ENCODE data around the gene FAM53A. TPM values are rescaled to one million over a fixed set of nuclear protein-coding genes. Genes with fewer than 3 reads are reported as not detected.

The FAM53A gene
- total and polyA plus RNA-seq, 2 donors (not counting 1 experiment from before 2014, with no cell fraction given) = 0.65 to 0.99 TPM

DNA sequence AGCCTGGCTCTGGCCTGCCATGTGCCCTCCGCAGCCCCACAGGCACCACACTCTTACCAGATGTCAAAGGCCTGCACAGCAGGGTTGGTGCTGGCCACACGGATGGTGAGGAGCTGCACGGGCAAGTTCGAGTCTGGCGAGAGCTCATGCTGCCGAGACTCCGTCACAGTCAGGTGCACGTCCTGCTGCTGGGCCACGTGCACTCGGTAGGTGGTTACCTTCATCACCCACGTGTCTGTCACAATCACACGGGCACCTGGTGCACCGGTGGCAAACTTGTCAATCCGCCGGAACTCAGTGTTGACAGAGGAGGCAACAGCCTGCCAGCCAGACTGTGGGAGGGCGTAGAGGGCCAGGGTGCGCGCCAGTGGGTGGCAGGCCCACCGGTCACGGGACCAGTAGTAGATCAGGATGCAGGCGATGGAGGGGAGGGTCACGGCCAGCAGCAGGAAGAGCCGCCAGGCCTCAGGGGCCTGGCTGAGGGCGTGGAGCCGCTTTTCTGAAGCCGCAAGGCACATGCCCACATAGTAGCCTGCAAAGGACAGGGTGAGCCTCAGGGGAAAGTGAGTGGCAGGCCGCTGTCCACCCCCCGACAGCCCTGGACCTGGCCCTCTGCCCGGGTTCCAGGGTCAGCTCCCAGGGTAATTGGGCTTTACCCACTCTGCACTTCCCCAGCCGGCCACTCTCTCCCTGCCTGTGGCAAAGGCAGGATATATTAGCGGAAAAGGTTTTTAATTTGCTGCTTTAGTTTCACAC, 34.2 kb upstream of the FAM53A start:
- Histone ChIP-seq H3K79me2 (ENCODE audit: control insufficient read depth, insufficient read depth, low read length) (peaks cover 54% of the 10 kb centered on the region), H3K4me1 (ENCODE audit: control insufficient read depth, extremely low read depth, insufficient read depth, low read length) (peaks cover 16% of the 10 kb centered on the region), H3K4me3 (replicated peaks in 1 of 4; ENCODE audit: control extremely low read depth in 1 of 4, insufficient read depth in 1 of 4, low read depth in 3 of 4, low read length in 4 of 4) (no peak overlapping the region), H4K20me1 (ENCODE audit: control insufficient read depth, extremely low read depth, insufficient read depth, low read length) (no peaks in the 10 kb centered on the region), H3K27ac (ENCODE audit: insufficient read depth, low read length) (no peak overlapping the region), H3K4me2 (ENCODE audit: extremely low read depth, insufficient read depth, low read length) (no peak overlapping the region), H3K27me3 (ENCODE audit: control insufficient read depth, insufficient read depth, low read length) (no peaks in the 10 kb centered on the region), H3K9me3 (ENCODE audit: control insufficient read depth, insufficient read depth, low read depth, low read length) (no peaks in the 10 kb centered on the region), H3K36me3 (ENCODE audit: control insufficient read depth, insufficient read depth, low read length) (peaks cover 14% of the 10 kb centered on the region), H3K9ac (ENCODE audit: insufficient read depth, low read length) (no peak overlapping the region), H2AFZ (ENCODE audit: low read length) (no peak overlapping the region)
- no peak for DNase-seq (ENCODE audit: low read depth in 2 of 2)
- TF ChIP-seq, protein P1, sequence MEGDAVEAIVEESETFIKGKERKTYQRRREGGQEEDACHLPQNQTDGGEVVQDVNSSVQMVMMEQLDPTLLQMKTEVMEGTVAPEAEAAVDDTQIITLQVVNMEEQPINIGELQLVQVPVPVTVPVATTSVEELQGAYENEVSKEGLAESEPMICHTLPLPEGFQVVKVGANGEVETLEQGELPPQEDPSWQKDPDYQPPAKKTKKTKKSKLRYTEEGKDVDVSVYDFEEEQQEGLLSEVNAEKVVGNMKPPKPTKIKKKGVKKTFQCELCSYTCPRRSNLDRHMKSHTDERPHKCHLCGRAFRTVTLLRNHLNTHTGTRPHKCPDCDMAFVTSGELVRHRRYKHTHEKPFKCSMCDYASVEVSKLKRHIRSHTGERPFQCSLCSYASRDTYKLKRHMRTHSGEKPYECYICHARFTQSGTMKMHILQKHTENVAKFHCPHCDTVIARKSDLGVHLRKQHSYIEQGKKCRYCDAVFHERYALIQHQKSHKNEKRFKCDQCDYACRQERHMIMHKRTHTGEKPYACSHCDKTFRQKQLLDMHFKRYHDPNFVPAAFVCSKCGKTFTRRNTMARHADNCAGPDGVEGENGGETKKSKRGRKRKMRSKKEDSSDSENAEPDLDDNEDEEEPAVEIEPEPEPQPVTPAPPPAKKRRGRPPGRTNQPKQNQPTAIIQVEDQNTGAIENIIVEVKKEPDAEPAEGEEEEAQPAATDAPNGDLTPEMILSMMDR (conservative IDR thresholded peaks at IDR 0.05 in 1 of 2, IDR thresholded peaks at IDR 0.05 in 1 of 2; ENCODE audit: low read depth in 1 of 2, low read length in 2 of 2) = no peak
- no peak for TF ChIP-seq EZH2 (IDR thresholded peaks at IDR 0.05; ENCODE audit: low read length, missing control alignments)

DNA sequence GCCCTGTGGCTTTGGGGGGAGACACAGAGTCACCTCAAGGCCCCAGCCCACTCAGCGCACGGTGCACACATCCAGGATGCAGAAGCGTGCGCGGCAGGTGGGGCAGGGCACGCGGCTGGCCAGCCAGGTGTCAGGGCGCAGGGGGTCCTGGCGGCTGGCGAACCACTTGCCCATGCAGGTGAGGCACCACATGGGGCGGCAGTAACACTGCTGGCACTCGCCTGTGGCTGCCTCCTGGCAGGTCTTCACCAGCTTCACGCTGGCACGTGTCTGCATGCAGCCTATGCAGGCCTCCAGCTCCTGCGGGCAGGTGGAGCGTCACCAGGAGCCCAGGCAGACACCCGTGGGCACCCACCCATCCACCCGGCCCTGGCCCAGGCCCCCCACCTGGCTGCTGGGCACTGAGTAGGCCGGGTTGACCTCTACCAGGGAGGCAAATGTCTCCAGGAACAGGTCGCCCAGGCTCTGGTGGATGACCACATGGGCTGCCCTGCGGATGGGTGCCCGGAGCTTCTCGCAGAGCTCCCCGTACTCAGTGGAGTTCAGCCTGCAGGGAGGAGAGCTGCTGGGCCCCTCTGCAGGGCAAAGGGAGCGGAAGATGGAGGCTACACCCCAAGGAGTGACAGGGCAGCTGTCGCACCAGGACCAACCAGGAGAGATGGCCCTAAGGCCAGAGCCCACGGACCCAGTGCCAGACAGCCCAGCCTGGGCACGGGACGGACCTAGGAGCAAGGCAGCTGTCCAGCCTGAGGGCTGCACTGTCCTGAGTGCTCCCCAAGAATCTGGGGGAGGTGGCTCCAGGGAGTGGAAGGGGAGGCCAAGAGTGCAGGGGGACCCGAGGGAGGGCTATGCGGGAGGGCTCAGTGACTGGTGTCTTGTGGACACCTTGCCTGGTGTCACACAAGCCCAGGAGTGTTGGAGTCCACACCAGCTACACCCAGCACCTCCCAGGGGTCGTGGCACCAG, 33.3 kb upstream of the FAM53A start:
- no peaks in the 10 kb centered on the region for H3K9me3 ChIP-seq (ENCODE audit: control insufficient read depth, insufficient read depth, low read depth, low read length)
- TF ChIP-seq, protein P1 (conservative IDR thresholded peaks at IDR 0.05 in 1 of 2, IDR thresholded peaks at IDR 0.05 in 1 of 2; ENCODE audit: low read depth in 1 of 2, low read length in 2 of 2) = no peak
- TF ChIP-seq EZH2 (IDR thresholded peaks at IDR 0.05; ENCODE audit: low read length, missing control alignments) = no peak
- H3K4me2 ChIP-seq (ENCODE audit: extremely low read depth, insufficient read depth, low read length) = no peak overlapping the region
- peaks cover 50% of the 10 kb centered on the region for H3K79me2 ChIP-seq (ENCODE audit: control insufficient read depth, insufficient read depth, low read length)
- H3K4me3 ChIP-seq (replicated peaks in 1 of 4; ENCODE audit: control extremely low read depth in 1 of 4, insufficient read depth in 1 of 4, low read depth in 3 of 4, low read length in 4 of 4) = no peak overlapping the region
- H3K9ac ChIP-seq (ENCODE audit: insufficient read depth, low read length) = no peak overlapping the region
- no peaks in the 10 kb centered on the region for H4K20me1 ChIP-seq (ENCODE audit: control insufficient read depth, extremely low read depth, insufficient read depth, low read length)
- peaks cover 13% of the 10 kb centered on the region for H3K4me1 ChIP-seq (ENCODE audit: control insufficient read depth, extremely low read depth, insufficient read depth, low read length)
- no peak overlapping the region for H2AFZ ChIP-seq (ENCODE audit: low read length)
- no peak for DNase-seq (ENCODE audit: low read depth in 2 of 2)
- H3K27ac ChIP-seq (ENCODE audit: insufficient read depth, low read length) = no peak overlapping the region
- peaks cover 14% of the 10 kb centered on the region for H3K36me3 ChIP-seq (ENCODE audit: control insufficient read depth, insufficient read depth, low read length)
- H3K27me3 ChIP-seq (ENCODE audit: control insufficient read depth, insufficient read depth, low read length) = no peaks in the 10 kb centered on the region

Data from fibroblast of lung (primary cell).